COLO668 (cell line): Measurements from ENCODE around the gene CTSF.
"Not testable (repeated sequence)": the region's sequence is repeated elsewhere in the genome, so short reads cannot be mapped to it uniquely, and the experiment has no call there.

ENCODE experiments used
- DNase-seq: peaks from one replicate; lab custom pipeline; 2025; ENCODE audit not compliant: unreplicated experiment; lab: John Stamatoyannopoulos, UW

The CTSF gene

GRCh38 chr11:66568124-66568916 lies at the start of gene CTSF:
Gene CTSF, minus strand, starts transcription at chr11:66568606. Its CDS starts 120 bp downstream, at chr11:66568486.
- peak; percentile 86 for DNase-seq

GRCh38 chr11:66617155-66617834 lies 48.9 kb upstream of the CTSF start:
- DNase-seq: peak; percentile 84

- DNase-seq: peak; percentile 99
Measured at GRCh38 chr11:66616379-66617154, 48.2 kb upstream of the CTSF start, which contains the start of gene RBM14. Gene RBM14, plus strand, starts transcription at chr11:66616630. Its CDS starts 91 bp downstream, at chr11:66616721.

- DNase-seq: no peak
Measured at GRCh38 chr11:66614073-66614472, 45.7 kb upstream of the CTSF start.

GRCh38 chr11:66612458-66612857 lies 44.1 kb upstream of the CTSF start:
- no peak for DNase-seq

GRCh38 chr11:66609721-66610617 lies 41.6 kb upstream of the CTSF start:
- DNase-seq: no peak

GRCh38 chr11:66607126-66607834 lies 38.9 kb upstream of the CTSF start:
- no peak for DNase-seq

GRCh38 chr11:66606608-66607007 lies 38.2 kb upstream of the CTSF start:
- DNase-seq: not testable (repeated sequence)

GRCh38 chr11:66604155-66604554 lies 35.7 kb upstream of the CTSF start:
- no peak for DNase-seq

GRCh38 chr11:66603072-66603471 lies 34.7 kb upstream of the CTSF start:
- DNase-seq: no peak

GRCh38 chr11:66600631-66601233 lies 32.3 kb upstream of the CTSF start:
- DNase-seq: no peak

- DNase-seq: no peak
Measured at GRCh38 chr11:66600219-66600618, 31.8 kb upstream of the CTSF start.

GRCh38 chr11:66598993-66599392 lies 30.6 kb upstream of the CTSF start:
- DNase-seq: no peak

GRCh38 chr11:66595245-66595904 lies 27.0 kb upstream of the CTSF start:
- DNase-seq: no peak

GRCh38 chr11:66593650-66594049 lies 25.2 kb upstream of the CTSF start:
- DNase-seq: no peak

GRCh38 chr11:66593303-66593635 lies 24.9 kb upstream of the CTSF start:
- peak; percentile 6 for DNase-seq

- DNase-seq: peak; percentile 97
Measured at GRCh38 chr11:66592457-66593302, 24.3 kb upstream of the CTSF start, which contains the start of the genes CCDC87 and CCS. Gene CCDC87, minus strand, starts transcription at chr11:66593063. Its CDS starts 48 bp downstream, at chr11:66593015. Gene CCS, plus strand, starts transcription at chr11:66593185. Its CDS starts 77 bp downstream, at chr11:66593262.

- DNase-seq: no peak
Measured at GRCh38 chr11:66591175-66591574, 22.8 kb upstream of the CTSF start.
